Mucosa of rectum (tissue), 2 donors: Measurements from ENCODE around the gene CLINT1.

Experiments
- H3K27ac ChIP-seq, 2 donors: one replicate each; pipeline ENCODE4 v1.7.0; 2013; ENCODE audit warnings: inconsistent platforms in 2 of 2, low read depth in 2 of 2, low read length in 2 of 2
- H3K27me3 ChIP-seq, 2 donors: one replicate each; pipeline ENCODE4 v1.7.0; 2013; ENCODE audit warnings: low read length in 2 of 2; ENCODE audit not compliant: control insufficient read depth in 2 of 2, insufficient read depth in 2 of 2
- H3K36me3 ChIP-seq, 2 donors: one replicate each; pipeline ENCODE4 v1.7.0; 2013; ENCODE audit warnings: low read length in 2 of 2; ENCODE audit not compliant: control insufficient read depth in 2 of 2, insufficient read depth in 2 of 2
- H3K4me1 ChIP-seq, 2 donors: one replicate each; pipeline ENCODE4 v1.7.0; 2013; ENCODE audit warnings: low read length in 2 of 2, mild to moderate bottlenecking in 1 of 2; ENCODE audit not compliant: control insufficient read depth in 2 of 2, insufficient read depth in 2 of 2
- H3K4me3 ChIP-seq, 2 donors: one replicate each; pipeline ENCODE4 v1.7.0; 2013; ENCODE audit warnings: low read length in 2 of 2
- H3K9ac ChIP-seq, 2 donors: one replicate each; pipeline ENCODE4 v1.7.0; 2013; ENCODE audit warnings: low read length in 2 of 2, low read depth in 1 of 2, mild to moderate bottlenecking in 1 of 2
- H3K9me3 ChIP-seq, 2 donors: one replicate each; pipeline ENCODE4 v1.7.0; 2013; ENCODE audit warnings: low read length in 2 of 2; ENCODE audit not compliant: control insufficient read depth in 2 of 2
- donor health status: healthy.
- donor health status: Normal muscosa, but diverticular disease.

Gene CLINT1

GRCh38 chr5:157745041-157745456 is 113.9 kb downstream of the CLINT1 start:
- no peak overlapping the region for H3K27ac ChIP-seq
- no peaks in the 10 kb centered on the region for H3K9me3 ChIP-seq
- H3K4me1 ChIP-seq: peaks cover 11 to 12% of the 10 kb centered on the region in 2 donors
- peak overlapping the region in 1 of 2 donors; percentile 88 for H3K4me3 ChIP-seq
- no peak overlapping the region for H3K9ac ChIP-seq
- H3K36me3 ChIP-seq: no peaks in the 10 kb centered on the region
- H3K27me3 ChIP-seq: no peaks in the 10 kb centered on the region

DNA sequence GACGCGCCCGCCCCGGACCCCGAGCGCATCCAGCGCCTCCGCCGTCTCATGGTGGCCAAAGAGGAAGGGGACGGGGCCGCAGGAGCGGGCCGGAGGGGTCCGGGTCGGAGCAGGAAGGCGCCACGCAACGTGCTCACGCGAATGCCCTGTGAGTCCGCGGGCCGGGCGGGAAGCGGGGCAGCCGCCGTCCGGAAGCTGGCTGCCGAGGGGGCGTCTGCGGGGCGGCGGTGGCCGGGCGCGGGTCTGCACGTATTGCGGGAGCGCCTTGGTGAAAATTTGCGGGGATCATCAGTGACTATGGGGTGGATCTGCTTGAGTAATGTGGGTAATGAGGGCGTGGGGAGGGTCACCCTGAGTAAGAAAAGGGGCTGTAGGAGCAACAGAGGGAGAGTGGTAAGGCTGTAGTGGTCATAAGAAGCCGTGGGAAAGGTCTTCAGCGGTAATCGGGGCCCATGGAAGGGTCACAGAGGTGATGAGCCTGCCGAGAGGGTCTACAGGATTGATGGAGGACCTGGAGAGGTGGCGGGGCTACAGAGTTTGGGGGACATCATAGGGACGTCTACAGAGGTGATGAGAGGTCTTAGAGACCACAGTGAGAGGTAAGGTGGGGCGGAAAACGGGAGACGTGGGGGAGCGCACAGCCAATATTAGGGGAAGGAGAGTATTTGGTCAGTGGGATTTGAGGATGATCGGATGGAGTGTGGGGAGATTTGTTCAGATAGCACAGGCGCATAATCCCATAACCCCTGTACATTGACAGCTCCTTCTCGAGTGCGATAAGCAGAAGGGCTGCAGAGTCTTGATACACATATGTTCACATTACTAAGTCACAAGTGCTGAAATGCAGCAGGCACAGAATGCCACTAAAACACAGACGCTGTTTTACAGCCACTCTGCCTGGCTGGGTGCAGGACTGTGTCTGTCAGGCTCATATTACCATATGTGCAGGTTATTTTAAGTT is 114.6 kb downstream of the CLINT1 start:
- Histone ChIP-seq H3K27me3 (no peaks in the 10 kb centered on the region), H3K4me3 (peak overlapping the region; percentile 81 to 88), H3K27ac (no peak overlapping the region), H3K9ac (peak overlapping the region; percentile 75 to 77), H3K4me1 (peaks cover 11 to 12% of the 10 kb centered on the region in 2 donors), H3K36me3 (peaks cover 3 to 6% of the 10 kb centered on the region in 2 donors), H3K9me3 (no peaks in the 10 kb centered on the region)

- Histone ChIP-seq H3K4me1 (peaks cover 11 to 12% of the 10 kb centered on the region in 2 donors), H3K27me3 (no peaks in the 10 kb centered on the region), H3K4me3 (peak within 1 kb of the TSS; percentile 81 to 88), H3K36me3 (peaks cover 6 to 9% of the 10 kb centered on the region in 2 donors), H3K9ac (peak within 1 kb of the TSS; percentile 75 to 77), H3K27ac (peak within 1 kb of the TSS; percentile 26 to 38), H3K9me3 (no peaks in the 10 kb centered on the region)
Observed at GRCh38 chr5:157743163-157744050, 115.5 kb downstream of the CLINT1 start, which contains the start of gene LSM11. Gene LSM11 (plus strand): TSS chr5:157743712. CDS start chr5:157743751, 39 bp downstream.

DNA sequence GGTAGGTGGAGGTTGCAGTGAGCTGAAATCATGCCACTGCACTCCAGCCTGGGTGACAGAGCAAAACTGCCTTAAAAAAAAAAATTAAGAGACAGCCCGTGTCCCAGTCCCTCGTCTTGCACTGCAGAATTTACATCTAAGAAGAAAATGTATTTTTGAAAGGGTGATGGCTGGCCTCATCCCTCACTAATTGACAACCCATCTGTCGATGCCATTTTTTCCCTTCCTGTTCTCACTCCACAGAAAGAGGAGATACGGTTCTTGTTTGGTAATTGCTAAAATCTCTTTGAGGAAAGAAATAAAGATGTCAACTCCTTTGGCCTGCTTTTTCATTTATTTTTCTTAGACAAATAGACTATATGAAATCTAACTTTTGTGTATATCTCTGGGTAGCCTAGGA is 117.8 kb downstream of the CLINT1 start:
- no peak overlapping the region for H3K27ac ChIP-seq
- H3K4me3 ChIP-seq: no peak overlapping the region
- H3K36me3 ChIP-seq: peaks cover 9 to 10% of the 10 kb centered on the region in 2 donors
- H3K4me1 ChIP-seq: peaks cover 12 to 14% of the 10 kb centered on the region in 2 donors
- H3K9ac ChIP-seq: no peak overlapping the region
- H3K27me3 ChIP-seq: no peaks in the 10 kb centered on the region
- no peaks in the 10 kb centered on the region for H3K9me3 ChIP-seq

- Histone ChIP-seq H3K4me3 (no peak overlapping the region), H3K36me3 (peaks cover 9 to 12% of the 10 kb centered on the region in 2 donors), H3K4me1 (peaks cover 12 to 16% of the 10 kb centered on the region in 2 donors), H3K27me3 (no peaks in the 10 kb centered on the region), H3K9ac (no peak overlapping the region), H3K9me3 (no peaks in the 10 kb centered on the region), H3K27ac (no peak overlapping the region)
Observed at GRCh38 chr5:157740229-157740610, 118.7 kb downstream of the CLINT1 start.

DNA sequence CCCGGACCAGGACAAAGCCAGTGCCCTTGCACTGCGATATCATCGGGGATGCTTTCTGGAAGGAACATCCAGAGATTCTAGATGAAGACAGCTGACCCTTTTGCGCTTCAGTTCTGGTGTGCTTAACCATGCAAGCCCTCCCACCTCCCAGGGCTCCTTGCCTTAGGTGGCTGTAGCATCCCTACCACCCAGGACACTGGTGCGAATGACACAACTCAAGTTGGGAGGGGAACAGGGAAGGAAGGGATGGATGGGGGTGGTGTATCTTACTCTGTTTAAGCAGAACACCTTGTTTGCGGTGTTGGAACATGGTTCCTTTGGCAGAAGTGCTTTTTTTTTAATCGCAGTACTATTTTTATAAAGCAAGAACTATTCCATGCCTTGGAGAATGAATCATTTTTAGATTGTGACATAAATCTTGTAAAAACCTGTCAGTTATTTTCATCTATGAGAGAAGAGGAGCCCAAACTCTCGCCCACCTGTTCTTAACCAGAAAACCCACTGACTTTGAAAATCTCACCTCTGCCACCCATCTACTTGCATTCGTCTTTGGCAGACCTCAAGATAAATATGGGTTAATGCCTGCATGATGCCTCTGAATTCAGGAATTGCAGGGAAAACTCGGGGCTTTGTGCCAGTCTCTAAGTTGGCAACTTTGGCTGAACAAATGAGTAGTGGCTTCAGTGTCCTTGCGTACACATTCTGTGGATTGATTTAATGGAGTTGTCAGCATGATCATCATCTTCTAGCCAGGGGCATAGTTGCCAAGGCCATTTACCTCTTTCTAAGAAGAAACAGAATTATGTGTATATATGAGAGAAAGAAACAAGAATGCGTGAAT is 119.3 kb downstream of the CLINT1 start:
- Histone ChIP-seq H3K9ac (no peak overlapping the region), H3K27ac (no peak overlapping the region), H3K36me3 (peaks cover 9 to 14% of the 10 kb centered on the region in 2 donors), H3K9me3 (no peaks in the 10 kb centered on the region), H3K4me3 (no peak overlapping the region), H3K27me3 (no peaks in the 10 kb centered on the region), H3K4me1 (peaks cover 9 to 15% of the 10 kb centered on the region in 2 donors)

DNA sequence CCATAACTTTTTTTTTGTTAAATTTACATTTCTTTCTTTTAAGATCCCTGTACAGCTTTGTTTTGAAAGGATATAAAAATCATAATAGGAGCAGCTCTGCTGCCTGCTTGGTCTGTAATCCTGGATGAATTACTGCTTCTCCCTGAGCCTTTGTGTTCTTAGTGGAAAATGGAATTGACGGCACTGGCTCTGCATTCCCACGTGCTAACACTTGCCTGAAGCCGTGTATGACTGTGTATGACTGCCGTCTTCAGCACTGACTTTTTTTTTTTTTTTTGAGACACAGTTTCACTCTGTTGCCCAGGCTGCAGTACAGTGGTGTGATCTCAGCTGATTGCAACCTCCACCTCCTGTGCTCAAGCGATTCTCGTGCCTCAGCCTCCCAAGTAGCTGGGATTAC is 123.0 kb downstream of the CLINT1 start:
- Histone ChIP-seq H3K9ac (no peak overlapping the region), H3K27ac (peak overlapping the region; percentile 43 to 66), H3K9me3 (no peaks in the 10 kb centered on the region), H3K36me3 (peaks cover 9 to 17% of the 10 kb centered on the region in 2 donors), H3K4me3 (no peak overlapping the region), H3K27me3 (no peaks in the 10 kb centered on the region), H3K4me1 (peaks cover 6 to 12% of the 10 kb centered on the region in 2 donors)
